Breast epithelium (tissue), 4 donors: Measurements from ENCODE around the gene UBAC1. TPM values are rescaled to one million over a fixed set of nuclear protein-coding genes. Genes with fewer than 3 reads are reported as not detected.
A peak's percentile ranks its signal among the peaks of the same experiment; 100 is the strongest.

Source experiments
- DNase-seq, 2 donors: peaks; one replicate each; pipeline ENCODE4 v3.0.0-alpha.2; 2019; ENCODE audit warnings: low spot score in 2 of 2
- H3K27ac ChIP-seq, 2 donors: fragments of 200-600 bp; sonication (generic) in 1 of 2; one replicate each; pipeline ENCODE4 v1.5.1; 2016 to 2019; ENCODE audit warnings: mild to moderate bottlenecking in 1 of 2
- H3K27me3 ChIP-seq, 2 donors: fragments of 200-600 bp; sonication (generic) in 1 of 2; one replicate each; pipeline versions ENCODE4 v1.5.1 to v1.6.0; 2017 to 2019; ENCODE audit warnings: control low read depth in 1 of 2, mild to moderate bottlenecking in 1 of 2
- H3K36me3 ChIP-seq: fragments of 200-600 bp; one replicate; pipeline ENCODE4 v1.5.1; 2019
- H3K4me1 ChIP-seq, 2 donors: fragments of 200-600 bp; sonication (generic); one replicate each; pipeline ENCODE4 v1.5.1; 2016 to 2019; ENCODE audit warnings: control low read depth in 1 of 2
- H3K4me3 ChIP-seq, 3 donors: fragments of 200-600 bp; sonication (generic); 1 replicate in 2 of 3; 2 replicates in 1 of 3; pipeline ENCODE4 v1.5.1; 2016 to 2019; ENCODE audit warnings: mild to moderate bottlenecking in 3 of 3, moderate library complexity in 2 of 3
- H3K9me3 ChIP-seq, 2 donors: fragments of 200-600 bp; sonication (generic) in 1 of 2; one replicate each; pipeline ENCODE4 v1.5.1; 2016 to 2019; ENCODE audit warnings: control low read depth in 1 of 2
- POLR2A ChIP-seq: fragments of 450-650 bp; IDR thresholded peaks from one replicate; pipeline ENCODE4 v1.6.1; 2016; ENCODE audit warnings: antibody characterized with exemption, mild to moderate bottlenecking, moderate library complexity
- POLR2AphosphoS5 ChIP-seq, 3 donors: sonication (generic); formaldehyde crosslinking; IDR thresholded peaks; one replicate each; pipeline ENCODE4 v1.6.1; 2017; ENCODE audit warnings: antibody characterized with exemption in 3 of 3
- intact Hi-C: fragments of 100-400 bp; cut with DNase I; formaldehyde crosslinking; loops from one replicate; pipeline ENCODE4 v1.15.1; 2023; ENCODE audit warnings: low total_unique reads
- total RNA-seq, 3 donors: library from RNA; depleted of rRNA; stranded (reverse); fragments of >200 nt; gene quantifications; one replicate each; pipeline ENCODE4 v1.1.0, GENCODE V29; 2016
- TF ChIP-seq, protein P1 (sequence below), 3 donors: fragments of 450-650 bp; IDR thresholded peaks; one replicate each; pipeline ENCODE4 v1.5.1; 2016 to 2017; ENCODE audit warnings: antibody characterized with exemption in 3 of 3, mild to moderate bottlenecking in 3 of 3, moderate library complexity in 3 of 3

Gene UBAC1
- total RNA-seq, 3 donors from 2014 or later, result 39.2 to 53.0 (median 45.6) TPM

DNA sequence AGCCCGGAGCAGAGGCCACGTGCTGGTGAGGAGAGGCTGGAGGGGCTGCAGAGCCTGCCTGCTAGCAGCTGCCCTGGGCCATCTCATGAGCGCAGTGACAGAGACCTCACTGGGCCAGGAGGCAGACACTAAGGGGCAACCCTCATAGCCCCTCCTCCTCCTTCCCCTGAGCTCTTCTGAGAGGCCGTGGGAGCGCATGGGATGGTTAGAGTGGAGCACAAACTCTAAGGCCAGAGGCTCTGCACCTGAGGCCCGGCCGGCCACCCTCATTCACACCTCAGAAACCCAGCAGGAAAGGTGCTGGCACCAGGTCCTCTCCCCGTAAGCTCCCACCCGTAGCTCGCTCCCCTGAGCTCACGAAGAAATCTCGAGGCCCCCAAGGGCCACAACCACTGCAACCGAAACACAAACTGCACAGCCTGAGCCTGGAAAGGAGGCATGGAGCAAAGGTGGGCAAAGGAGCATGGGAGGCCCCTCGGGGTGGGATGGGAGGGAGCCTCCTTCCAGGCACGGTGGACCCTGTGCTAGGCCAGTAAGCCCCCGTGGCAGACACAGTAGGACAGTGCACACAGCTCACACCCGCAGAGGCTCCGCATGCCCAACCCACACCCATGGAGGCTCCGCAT is 71.5 kb downstream of the UBAC1 start:
- no peak for DNase-seq
- no peaks in the 10 kb centered on the region for H3K36me3 ChIP-seq
- intact Hi-C loops, result no loop called here
- H3K4me3 ChIP-seq, result peak overlapping the region in 1 of 3 donors; percentile 31
- peaks cover 25 to 39% of the 10 kb centered on the region in 2 donors for H3K4me1 ChIP-seq
- H3K27ac ChIP-seq, result peak overlapping the region in 1 of 2 donors; percentile 45
- H3K9me3 ChIP-seq, result no peaks in the 10 kb centered on the region
- H3K27me3 ChIP-seq, result no peaks in the 10 kb centered on the region
- TF ChIP-seq POLR2A (no peak), POLR2AphosphoS5 (IDR thresholded peaks at IDR 0.05) (no peak)
- TF ChIP-seq, protein P1, sequence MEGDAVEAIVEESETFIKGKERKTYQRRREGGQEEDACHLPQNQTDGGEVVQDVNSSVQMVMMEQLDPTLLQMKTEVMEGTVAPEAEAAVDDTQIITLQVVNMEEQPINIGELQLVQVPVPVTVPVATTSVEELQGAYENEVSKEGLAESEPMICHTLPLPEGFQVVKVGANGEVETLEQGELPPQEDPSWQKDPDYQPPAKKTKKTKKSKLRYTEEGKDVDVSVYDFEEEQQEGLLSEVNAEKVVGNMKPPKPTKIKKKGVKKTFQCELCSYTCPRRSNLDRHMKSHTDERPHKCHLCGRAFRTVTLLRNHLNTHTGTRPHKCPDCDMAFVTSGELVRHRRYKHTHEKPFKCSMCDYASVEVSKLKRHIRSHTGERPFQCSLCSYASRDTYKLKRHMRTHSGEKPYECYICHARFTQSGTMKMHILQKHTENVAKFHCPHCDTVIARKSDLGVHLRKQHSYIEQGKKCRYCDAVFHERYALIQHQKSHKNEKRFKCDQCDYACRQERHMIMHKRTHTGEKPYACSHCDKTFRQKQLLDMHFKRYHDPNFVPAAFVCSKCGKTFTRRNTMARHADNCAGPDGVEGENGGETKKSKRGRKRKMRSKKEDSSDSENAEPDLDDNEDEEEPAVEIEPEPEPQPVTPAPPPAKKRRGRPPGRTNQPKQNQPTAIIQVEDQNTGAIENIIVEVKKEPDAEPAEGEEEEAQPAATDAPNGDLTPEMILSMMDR (IDR thresholded peaks at IDR 0.05), result no peak

DNA sequence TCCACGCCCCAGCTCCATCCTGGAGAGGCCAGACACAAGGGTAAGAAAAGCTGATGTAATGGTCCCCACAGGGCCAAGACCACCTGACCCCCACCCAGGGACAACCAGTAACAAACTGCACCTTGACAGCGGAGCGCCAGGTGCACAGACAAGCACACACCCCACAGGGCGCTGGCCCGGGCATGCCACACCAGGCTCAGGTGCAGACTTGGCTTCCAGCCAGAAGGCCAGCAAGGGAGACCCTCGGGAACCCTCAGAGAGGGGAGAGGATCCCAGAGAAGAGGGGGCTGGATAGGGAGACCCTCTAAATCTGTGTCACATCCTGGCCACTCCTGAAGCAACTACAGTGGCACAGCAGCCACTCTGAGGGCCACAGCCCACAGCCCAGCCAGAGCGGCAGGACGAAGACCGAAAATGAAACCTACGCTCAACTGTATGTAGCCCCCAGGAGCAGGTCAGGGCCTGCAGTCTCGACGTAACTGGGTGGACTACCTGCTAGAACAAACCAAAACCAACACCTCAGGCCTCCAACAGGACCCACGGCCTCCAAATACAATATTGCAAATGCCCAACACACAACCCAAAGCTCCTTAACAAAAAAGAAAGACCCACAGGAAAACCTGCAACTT is 72.3 kb downstream of the UBAC1 start:
- Histone ChIP-seq H3K4me3 (no peak overlapping the region), H3K9me3 (no peaks in the 10 kb centered on the region), H3K27me3 (no peaks in the 10 kb centered on the region), H3K4me1 (peaks cover 25 to 39% of the 10 kb centered on the region in 2 donors), H3K36me3 (no peaks in the 10 kb centered on the region), H3K27ac (no peak overlapping the region)
- intact Hi-C loops, result no loop called here
- TF ChIP-seq POLR2A (no peak), POLR2AphosphoS5 (IDR thresholded peaks at IDR 0.05) (no peak)
- TF ChIP-seq, protein P1 (IDR thresholded peaks at IDR 0.05), result no peak
- no peak for DNase-seq

DNA sequence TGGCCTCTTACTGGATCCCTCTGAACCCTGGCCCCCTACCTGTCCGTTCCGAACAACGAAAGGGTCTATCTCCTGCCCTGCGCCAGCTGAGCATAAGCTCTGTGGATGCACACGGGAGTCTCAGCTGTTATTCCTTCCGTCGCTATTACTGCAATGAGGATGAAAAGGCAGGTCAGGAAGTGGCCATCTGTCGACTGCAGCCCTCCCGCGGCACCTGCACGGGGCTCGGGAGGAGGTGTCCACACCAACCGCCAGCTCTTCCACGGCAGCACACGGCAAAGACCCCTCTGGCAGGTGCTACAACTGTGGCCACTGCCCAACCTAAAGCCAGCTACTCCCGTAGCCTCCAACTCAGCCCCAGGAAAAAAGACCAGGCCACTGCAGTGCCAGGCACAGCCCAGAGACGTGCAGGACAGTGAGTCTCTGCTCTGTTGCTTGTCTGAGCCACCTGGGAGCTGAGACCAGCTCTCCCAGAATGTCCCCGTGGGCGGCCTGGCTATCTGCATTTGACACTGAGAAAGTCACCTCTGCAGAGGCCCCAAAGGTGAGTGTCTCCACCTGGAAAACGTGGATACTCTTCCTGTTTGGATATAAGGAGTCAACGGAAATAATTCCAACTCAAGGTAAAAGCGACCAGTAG is 72.9 kb downstream of the UBAC1 start:
- H3K9me3 ChIP-seq, result no peaks in the 10 kb centered on the region
- no peaks in the 10 kb centered on the region for H3K27me3 ChIP-seq
- no peaks in the 10 kb centered on the region for H3K36me3 ChIP-seq
- intact Hi-C loops, result no loop called here
- TF ChIP-seq, protein P1 (IDR thresholded peaks at IDR 0.05), result no peak
- TF ChIP-seq POLR2A, result no peak
- TF ChIP-seq POLR2AphosphoS5 (IDR thresholded peaks at IDR 0.05), result no peak
- H3K4me3 ChIP-seq, result no peak overlapping the region
- no peak overlapping the region for H3K27ac ChIP-seq
- H3K4me1 ChIP-seq, result peaks cover 25 to 39% of the 10 kb centered on the region in 2 donors
- no peak for DNase-seq

DNA sequence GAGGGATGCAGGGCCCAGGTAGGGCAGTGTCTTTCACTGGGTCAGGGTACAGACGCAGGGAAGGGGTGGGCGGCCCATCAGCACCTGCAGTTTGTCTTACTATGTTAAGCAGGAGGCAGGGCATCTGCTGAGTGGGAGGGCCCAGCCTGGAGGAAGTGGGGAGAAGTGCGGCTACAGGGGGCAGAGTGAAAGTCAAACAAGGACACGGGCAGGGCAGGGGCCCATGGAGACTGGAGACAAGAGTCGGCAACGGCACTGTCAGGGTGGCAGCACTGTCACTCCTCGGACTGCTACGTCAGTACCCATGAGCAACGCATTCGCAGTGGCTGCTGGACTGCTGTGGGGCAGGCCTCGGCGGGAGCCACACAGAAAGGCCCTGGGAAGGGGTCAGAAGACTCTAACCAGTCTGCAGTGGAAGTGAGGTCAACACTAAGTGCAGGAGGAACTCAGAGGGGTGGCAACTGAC is 73.6 kb downstream of the UBAC1 start:
- Histone ChIP-seq H3K27ac (no peak overlapping the region), H3K27me3 (no peaks in the 10 kb centered on the region), H3K36me3 (no peaks in the 10 kb centered on the region), H3K4me1 (peaks cover 25 to 39% of the 10 kb centered on the region in 2 donors), H3K4me3 (peak overlapping the region in 1 of 3 donors; percentile 35), H3K9me3 (no peaks in the 10 kb centered on the region)
- intact Hi-C loops, result no loop called here
- no peak for DNase-seq
- TF ChIP-seq, protein P1 (IDR thresholded peaks at IDR 0.05), result no peak
- TF ChIP-seq POLR2AphosphoS5 (IDR thresholded peaks at IDR 0.05) (no peak), POLR2A (no peak)

DNA sequence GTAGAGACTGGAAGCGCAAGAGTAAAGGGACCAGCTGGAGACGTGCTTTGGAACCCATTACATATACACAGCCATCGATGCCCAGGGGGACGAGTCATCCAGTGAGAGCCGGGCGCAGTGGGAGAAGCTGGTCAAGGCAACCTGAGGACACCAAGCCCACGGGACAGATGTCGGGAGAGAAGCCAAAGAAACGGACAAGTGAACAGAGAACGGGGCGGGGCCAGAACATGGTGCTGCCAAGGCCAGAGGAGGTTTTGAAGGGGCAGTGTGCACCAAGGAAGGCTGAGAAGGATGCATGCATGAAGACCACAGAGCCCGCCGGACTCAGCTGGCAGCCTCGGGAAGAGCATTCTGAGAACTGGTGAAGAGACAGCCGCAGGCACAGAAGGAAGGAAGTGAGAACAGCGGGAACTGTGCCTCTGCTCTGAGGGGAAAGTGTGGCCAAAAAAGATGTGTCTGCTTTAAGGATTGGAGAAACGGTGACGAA is 74.1 kb downstream of the UBAC1 start:
- no peaks in the 10 kb centered on the region for H3K27me3 ChIP-seq
- TF ChIP-seq POLR2A, result no peak
- TF ChIP-seq, protein P1 (IDR thresholded peaks at IDR 0.05), result no peak
- intact Hi-C loops, result no loop called here
- H3K4me3 ChIP-seq, result peak overlapping the region in 1 of 3 donors; percentile 35
- no peaks in the 10 kb centered on the region for H3K36me3 ChIP-seq
- no peak overlapping the region for H3K27ac ChIP-seq
- no peak for DNase-seq
- peaks cover 25 to 39% of the 10 kb centered on the region in 2 donors for H3K4me1 ChIP-seq
- no peaks in the 10 kb centered on the region for H3K9me3 ChIP-seq
